NCI-H510A (cell line): ENCODE measurements around the gene DYNLL1.
"Not testable (repeated sequence)": the region's sequence is repeated elsewhere in the genome, so short reads cannot be mapped to it uniquely, and the experiment has no call there.

ENCODE experiments used
- DNase-seq: peaks from one replicate; lab custom pipeline; 2025; lab: John Stamatoyannopoulos, UW

The DYNLL1 gene

DNA sequence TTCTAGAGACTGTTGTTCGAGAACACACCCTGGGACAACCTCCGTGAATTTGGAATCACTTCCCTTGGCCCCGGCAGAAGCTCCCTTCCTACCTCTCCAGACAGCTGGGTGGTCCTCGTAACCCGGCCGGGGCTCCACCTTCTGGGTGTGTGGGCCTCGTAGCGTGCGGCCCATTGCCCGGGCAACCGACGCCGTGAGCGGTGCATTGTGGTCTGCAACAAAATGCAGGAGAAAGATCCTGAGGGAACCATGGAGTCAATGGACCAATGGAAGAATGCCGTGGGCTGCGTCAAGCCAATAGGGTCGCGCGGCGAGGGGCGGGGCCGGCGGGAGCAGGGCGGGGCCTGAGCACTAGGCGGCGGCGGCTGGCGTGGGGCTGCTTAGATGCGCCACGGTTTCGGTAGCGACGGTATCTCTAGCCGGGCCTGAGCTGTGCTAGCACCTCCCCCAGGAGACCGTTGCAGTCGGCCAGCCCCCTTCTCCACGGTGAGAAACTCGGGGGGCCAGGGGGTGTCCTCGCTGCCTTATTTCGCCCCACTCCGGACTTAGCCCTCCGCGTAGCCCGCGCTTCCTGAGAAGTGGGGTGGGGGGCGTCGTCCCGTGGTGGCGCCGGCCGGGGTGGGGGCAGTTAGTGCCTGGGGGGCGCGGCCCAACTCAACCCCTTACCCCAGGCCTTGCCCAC is at the start of gene DYNLL1:
DYNLL1 (plus strand) TSS at position 383 of the 682 bp plus-strand sequence. CDS start 309 bp downstream, outside the sequence.
- peak; percentile 91 for DNase-seq

DNA sequence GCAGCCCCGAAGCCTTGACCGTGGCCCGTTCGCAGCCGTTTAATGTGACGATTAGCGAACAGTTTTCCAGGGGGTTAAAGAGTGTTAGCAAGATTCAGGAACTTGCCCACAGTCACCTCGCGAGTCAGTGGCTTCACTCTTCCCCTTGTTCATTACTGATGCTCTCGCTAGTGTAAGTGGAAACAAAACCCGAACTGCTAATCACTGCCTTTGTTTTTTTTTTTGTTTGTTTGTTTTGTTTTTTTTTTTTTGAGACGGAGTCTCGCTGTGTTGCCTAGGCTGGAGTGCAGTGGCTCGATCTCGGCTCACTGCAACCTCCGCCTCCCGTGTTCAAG is 49.1 kb upstream of the DYNLL1 start:
- DNase-seq, result not testable (repeated sequence)

DNA sequence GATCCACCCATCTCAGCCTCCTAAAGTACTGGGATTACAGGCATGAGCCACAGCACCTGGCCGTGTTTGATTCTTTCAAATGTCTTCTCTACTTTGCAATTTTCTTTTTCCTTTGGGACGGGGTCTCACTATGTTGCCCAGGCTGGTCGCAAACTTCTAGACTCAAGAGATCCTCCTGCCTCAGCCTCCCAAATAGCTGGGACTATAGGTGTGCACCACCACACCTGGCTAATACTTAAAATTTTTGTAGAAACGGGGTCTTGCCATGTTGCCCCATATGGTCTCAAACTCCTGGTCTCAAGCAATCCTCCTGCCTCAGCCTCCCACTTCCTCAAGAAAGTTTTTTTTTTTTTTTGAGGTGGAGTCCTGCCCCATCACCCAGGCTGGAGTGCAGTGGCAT is 47.9 kb upstream of the DYNLL1 start:
- no peak for DNase-seq

DNA sequence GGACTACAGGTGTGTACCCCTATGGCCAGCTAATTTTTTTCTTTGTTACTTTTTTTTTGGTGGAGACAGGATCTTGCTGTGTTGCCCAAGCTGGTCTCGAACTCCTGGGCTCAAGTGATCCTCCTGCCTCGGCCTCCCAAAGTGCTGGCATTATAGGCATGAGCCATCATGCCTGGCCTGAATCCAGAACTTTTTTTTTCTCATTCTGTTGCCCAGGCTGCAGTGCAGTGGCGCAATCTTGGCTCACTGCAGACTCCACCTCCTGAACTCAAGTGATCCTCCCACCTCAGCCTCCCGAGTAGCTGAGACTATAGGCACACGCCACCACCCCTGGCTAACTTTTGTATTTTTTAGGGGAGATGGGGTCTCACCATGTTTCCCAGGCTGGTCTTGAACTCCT is 43.4 kb upstream of the DYNLL1 start:
- DNase-seq, result not testable (repeated sequence)

DNA sequence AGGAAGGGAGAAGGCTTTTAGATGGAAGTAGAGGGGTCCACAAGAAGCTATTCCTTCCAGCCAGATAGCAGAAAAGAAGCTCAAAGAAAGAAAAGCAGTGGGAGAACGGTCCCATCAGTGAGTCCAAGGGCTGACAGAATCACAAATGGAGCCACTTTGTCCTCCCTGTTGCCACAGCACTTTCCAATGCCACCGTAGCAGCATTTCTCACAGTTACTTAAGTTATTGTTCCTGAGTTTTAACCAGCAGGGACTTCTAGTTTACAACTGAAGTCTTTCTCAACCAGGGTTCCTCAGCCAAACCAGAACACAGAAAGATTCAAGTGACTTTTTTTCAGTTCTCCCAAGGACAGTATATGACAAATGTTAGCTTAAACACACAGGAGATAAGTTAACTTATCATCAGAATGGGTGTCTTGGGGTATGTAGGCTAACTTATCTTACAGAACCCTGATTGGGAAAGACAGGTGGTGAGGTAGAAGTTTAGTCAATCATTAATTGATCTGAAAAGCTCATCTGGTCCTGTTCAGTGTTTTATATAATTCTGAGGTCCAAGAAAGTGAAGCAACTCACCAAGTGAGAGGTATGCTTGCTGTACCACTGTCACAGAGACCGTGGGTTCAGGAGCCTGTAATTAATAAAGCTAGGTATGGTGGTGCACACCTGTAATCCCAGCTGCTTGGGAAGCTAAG is 42.7 kb upstream of the DYNLL1 start:
- no peak for DNase-seq

DNA sequence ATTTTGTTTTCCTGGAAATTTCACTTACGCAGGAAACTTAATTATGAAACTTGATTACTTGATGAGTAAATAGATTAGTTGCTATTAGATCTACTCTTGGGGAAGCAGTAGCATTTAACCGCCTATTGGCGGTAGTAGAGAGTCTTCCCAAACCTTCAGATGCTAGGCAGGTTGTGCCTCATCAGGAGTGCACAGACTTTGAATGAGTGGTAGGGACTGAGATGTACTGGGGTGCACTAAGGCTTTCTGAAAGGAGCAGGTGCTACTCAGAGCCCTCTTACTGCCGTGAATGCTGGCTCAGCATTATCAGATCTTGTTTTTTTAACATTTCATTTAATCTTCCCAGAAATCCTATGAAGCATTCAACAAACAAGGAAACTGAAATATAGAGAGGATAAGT is 41.9 kb upstream of the DYNLL1 start:
- peak; percentile 13 for DNase-seq

DNA sequence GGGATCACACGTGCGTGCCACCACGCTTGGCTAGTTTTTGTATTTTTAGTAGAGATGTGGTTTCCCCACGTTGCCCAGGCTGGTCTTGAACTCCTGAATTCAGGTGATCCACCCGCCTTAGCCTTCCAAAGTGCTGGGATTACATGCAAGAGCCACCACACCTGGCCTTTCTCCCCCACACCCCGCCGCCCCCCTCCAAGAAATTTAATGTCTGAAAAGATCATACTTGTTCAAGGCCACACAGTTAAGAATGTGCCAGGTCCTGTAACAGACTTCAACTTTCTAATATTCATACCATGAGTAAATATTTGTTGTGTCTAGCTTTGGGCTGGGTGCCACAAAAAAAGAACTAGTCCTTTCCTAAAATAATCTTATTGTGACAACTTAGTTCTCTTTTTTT is 40.6 kb upstream of the DYNLL1 start:
- DNase-seq, result no peak

DNA sequence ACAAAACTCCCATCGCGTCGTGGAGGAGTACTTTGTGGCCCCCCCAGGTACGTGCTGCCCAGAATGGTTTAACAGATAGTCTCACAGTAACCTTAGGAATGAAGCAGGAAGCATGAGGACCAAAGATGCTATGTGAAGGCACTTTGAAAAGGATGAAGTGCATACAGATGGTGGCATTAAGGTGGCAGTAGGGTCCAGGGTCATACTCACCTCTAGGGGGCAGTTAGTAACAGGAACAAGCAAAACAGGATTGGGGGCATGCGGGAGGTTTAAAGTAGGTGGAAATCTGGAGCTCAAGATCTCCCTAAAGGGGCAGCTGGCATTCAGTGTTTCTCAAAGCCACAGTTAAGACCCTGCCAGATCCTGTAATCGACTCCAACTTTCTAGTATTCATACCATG is 38.8 kb upstream of the DYNLL1 start:
- DNase-seq, result no peak

DNA sequence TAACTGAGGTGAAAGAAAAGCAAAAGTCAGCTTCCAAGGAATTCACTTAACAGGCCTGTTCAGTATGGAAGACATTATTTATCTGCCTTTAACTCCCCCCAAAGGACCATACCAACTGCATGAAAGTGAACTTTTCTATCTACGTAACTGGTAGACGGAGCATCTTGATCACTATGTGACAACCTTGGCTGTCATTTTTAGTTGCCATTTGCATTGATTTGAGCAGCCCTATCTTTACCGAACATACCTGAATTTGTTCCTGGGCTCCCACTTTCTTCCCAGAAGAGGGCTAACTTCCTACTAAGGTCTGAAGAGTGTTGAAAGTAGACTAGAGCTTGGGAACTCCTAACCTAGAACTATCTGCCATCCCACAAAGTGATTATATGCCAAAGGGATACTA is 35.8 kb upstream of the DYNLL1 start:
- no peak for DNase-seq

DNA sequence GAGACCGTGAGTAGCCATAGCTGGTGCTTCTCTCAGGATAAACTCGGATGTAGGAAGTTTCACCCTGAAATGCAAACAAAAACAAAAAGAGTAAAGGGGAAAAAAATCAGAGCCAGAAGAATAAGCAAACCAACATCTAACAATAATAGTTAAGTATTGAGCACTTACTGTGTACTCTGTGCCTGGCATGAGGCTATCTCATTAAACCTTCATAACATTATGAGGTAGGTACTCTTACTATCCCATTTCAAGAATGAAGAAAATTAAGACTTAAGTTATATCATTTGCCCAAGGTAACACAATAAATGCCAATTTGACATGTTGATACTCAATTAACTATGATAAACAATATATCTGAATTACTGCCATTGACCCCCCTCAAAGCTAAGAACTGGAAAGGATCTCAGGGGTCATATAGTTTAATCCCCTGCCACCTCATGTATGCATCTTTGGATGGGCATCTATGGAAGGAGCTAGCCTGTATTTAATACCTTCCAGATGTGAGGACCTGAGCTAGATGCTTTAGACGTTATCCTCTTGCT is 33.7 kb upstream of the DYNLL1 start:
- no peak for DNase-seq

DNA sequence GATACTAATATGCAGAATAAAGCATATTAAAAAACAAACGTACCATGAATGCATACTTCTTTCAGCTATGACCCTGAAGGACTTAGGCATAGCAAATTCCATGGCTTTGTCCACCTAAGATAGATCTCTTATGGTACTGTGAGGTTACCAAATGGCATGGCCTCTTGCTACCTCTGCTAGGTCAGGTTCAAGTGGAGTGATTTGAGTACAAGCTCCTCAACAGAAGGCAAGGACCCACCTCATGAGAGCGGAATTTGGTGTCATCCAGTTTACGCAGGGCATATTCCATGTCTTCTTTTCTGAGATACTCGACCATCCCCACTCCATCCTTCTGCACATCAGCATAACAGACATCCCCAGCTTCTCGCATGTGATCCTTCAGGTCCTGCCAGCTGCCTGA is 32.2 kb upstream of the DYNLL1 start:
- no peak for DNase-seq

DNA sequence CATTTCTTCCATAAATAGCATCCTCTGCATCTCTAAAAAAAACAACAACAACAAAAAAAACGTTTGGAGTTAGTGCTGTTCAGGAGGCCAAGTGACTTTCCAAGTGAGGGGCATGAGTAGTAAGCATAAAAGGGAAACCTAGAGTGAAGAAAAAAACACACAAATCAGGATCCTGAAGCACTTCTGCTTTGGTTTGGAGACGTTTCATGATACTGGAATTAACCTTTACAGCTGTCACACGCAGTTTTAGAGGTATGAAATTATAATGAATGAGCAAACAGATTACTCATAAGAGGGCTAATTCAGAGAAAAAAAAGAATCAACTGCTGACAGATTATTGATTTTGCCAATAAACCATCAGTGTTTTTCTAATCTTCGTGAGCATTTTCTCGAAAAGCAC is 30.2 kb upstream of the DYNLL1 start:
- no peak for DNase-seq

DNA sequence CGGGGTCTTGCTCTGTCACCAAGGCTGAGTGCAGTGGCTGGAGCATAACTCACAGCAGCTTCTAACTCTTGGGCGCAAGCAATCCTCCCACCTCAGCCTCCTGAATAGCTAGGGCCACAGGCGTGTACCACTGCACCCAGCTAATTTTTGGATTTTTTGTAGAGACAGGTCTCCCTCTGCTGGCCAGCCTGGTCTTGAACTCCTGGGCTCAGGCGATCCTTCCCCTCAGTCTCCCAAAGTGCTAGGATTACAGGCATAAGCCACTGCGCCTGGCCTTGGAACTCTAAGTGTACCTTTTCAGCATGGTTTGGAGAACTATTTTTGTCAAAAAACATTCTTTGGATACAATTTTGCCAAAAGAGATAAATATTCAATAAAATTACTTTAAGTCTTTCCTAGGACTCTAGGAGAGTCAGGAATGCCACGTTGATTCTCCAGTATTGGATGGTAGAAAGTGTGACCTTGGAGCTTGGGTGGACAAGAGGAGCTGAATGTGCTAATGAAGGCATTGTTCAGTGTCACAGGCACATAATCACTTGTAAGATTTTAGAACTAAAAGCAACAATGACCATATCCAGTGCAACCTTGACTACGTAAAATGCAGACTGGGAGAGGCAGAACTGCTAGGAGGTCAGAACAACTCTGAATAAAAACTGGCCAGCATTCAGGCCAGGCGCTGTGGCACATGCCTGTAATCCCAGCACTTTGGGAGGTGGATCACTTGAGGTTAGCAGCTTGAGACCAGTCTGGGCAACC is 29.2 kb upstream of the DYNLL1 start:
- no peak for DNase-seq

DNA sequence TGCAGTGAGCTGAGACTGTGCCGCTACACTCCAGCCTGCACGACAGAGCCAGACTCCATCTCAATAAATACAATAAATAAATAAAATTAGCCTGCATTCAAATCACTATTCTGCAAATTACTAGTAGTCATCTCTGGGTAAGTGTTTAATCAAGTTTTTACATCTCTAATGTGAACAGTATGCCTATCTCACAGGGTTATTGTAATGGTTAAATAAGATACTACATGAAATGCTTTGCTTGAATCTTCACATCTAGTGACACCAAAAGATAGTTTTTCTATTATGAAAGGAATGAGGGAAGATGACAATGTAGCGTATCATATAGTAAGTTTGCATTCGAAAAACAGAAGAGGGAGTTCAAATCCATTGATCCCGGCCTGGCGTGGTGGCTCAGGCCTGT is 28.5 kb upstream of the DYNLL1 start:
- DNase-seq, result no peak

DNA sequence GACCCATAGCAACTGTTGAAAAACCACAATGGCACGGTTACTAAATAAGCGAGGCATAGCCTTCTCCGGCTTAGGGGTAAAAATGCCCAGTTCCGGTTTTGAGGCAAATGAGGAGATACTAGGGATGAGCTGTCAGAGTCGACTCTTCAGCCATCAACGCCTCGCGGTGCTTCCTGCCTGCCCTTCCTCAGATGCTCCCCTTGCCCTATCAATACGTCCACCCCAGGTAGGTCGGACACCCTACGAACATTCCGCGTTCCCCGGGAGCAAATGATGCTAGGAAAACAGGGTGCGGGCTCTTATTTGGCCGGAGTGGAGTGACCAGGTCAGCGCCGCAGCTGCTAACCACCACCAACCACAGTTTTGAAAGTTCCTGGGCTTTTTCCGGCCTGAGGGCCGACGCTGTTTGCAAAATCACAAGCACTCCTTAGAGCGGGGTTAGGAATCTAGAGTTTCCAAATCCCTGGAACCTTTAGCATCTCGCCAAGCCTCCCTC is 27.5 kb upstream of the DYNLL1 start:
- DNase-seq, result no peak

DNA sequence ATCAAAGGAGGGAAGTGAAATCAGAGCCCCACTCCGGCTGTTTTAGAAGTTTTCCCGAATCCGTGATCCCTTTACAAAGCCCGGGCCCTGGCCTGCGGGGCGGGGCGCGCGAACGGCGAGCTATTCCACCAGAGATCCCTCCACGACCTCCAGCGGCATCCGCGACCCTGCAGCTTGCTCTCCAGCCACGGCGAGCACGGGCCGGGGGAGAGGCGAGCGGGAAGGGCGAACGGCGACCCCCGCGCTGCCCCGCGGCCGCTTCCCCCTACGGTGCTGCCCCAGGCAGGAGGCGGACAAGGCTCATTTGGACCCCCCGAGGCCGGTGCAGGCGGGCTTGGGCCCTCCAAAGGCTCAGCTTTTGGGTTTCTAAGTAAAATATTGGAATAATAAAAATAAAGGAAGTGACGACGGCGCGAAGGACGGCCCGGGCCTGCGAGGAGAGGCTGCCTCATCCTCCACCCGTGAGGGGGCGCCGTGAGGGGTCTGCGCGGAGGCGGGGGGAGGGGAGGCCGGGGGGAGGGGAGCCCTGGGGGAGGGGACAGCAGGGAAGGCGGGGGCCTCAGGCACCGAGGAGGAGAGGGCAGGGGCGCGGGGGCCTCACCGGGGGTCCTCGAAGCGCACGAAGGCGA is 27.0 kb upstream of the DYNLL1 start:
- DNase-seq, result no peak

DNA sequence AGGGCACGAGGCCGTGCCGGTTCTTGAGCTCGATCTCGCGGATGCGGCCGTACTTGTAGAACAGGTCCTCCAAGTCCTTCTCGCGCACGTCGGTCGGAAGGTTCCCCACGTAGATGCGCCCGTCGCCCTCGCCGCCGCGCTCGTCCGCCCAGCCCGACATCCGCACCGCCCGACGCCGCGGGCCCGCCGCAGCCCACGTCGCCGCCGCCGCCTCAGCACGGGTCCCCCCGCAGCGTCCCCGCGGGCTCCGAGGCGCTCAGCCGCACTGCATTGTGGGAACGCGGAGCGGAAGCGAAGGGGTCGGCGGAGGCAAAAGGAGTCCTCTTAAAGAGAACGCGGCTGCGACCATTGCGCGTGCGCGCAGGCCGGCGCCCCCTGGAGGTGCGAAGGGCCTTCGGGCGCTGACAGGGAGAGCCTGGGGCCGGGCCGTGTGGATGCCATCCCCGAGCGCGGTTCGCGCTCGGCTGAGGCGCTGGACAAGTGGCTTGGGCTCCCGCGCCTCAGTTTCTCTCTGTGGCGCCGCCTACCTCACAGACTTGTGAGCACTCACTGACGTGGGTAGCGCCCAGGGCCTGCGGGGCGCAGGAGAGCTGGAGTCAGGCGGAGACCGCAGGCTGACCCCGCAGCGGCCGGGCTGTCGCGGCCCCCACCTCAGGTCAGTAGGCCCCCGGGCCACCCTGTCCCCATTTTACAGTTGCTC is 26.3 kb upstream of the DYNLL1 start, which contains the start of gene SRSF9:
SRSF9 (minus strand) TSS at position 299 of the 700 bp plus-strand sequence; CDS start at position 160, 139 bp downstream.
- peak; percentile 90 for DNase-seq

DNA sequence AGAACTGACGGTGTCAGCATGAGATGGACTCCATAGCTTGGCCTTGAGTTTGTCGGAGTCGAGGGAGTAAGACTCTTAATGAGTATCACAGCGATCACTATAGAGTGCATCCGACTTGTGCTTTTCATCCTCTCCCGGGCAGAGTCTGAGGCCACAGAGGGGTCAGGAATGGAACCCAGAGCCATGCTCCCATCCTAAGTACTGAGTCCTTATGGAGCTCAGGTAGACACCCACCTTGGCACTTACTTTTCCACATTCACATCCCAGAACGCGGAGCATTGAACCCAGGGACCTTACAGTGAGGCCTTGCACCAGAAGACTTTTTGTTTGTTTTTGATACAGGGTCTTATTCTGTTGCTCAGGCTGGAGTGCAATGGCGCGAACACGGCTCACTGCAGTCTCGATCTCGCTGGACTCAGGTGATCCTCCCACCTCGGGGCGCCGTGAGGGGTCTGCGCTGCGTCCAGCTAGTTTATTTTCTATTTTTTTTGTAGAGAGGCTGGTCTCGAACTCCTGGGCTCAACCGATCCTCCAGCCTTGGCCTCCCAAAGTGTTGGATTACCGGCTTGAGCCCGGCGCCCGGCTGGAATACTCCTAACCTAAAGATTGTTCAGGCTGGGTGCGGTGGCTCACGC is 25.6 kb upstream of the DYNLL1 start:
- no peak for DNase-seq

DNA sequence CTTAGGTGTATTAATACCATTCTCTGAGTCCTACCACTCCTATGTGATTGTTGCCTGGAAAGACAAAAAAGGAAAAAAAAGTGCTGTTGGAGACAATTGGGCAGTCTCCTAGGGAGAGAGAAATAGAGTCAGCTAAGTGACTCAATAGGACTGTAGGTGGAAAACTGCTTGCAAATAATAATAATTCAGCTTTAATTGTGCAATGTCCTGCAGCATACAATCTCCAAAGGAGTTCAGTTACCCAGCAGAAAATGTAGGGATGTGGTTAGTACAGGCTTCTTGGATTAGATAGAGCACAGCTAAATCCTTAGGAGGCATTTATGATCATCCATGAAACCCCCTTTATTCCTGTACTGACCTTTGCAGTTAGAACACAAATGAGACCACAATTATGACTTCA is 23.4 kb upstream of the DYNLL1 start:
- DNase-seq, result no peak

DNA sequence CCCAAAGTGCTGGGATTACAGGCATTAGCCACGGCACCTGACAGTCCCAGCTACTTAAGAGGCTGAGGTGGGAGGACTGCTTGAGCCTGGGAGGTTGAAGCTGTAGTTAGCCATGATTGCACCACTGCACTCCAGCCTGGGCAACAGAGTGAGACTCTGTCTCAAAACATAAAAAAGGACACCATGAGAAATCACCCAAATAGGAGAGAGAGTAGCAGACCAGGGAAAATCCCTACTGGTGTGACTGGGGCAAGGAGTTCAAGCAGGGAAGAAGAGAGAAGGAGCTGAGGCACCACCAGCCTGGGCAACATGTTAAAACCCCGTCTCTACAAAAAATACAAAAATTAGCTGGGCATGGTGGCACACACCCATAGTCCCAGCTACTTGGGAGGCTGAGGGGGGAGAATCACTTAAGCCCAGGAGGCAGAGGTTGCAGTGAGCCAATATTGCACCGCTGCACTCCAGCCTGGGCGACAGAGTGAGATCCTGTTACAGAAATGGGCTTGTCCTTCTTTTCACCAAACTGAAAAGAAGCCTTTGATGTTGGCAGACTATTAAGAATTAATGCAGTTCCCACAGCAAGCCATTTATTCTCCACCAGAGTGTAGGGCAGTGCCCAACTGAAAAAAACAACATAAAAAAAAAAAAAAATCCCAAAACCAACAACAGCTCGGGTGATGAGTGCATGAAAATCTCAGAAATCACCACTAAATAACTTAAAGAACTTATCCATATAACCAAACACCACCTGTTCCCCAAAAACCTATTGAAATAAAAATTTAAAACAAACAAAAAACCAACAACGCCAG is 21.9 kb upstream of the DYNLL1 start:
- no peak for DNase-seq
